Measurements from ENCODE around the gene KCNT2.

- TF ChIP-seq CTCF (IDR thresholded peaks at IDR 0.05) (no peak), POLR2A (IDR thresholded peaks at IDR 0.05) (no peak), EP300 (IDR thresholded peaks at IDR 0.05) (no peak)
These were observed 378.7 kb downstream of the KCNT2 start for GRCh38 chr1:196229546-196229945.
